ENCODE measurements around the gene PCDHB5. TPM values are rescaled to one million over a fixed set of nuclear protein-coding genes. Genes with fewer than 3 reads are reported as not detected.
"Not testable (repeated sequence)": the region's sequence is repeated elsewhere in the genome, so short reads cannot be mapped to it uniquely, and the experiment has no call there.

The PCDHB5 gene
- total RNA-seq, 1 donor, result 0.45 TPM

- H3K4me3 ChIP-seq (ENCODE audit: low read depth, low read length), result no peak within 1 kb of the TSS
- peak; percentile 25 for DNase-seq (ENCODE audit: low read depth)
- TF ChIP-seq CTCF (IDR thresholded peaks at IDR 0.05; ENCODE audit: insufficient read depth, low read length), result peak; percentile 40
Measured at GRCh38 chr5:141172381-141173204, 37.6 kb downstream of the PCDHB5 start, which contains the start of gene PCDHB7. PCDHB7 (plus strand) TSS chr5:141172644; CDS start chr5:141172836, 192 bp downstream.

GRCh38 chr5:141174291-141175104 is 39.5 kb downstream of the PCDHB5 start:
- H3K4me3 ChIP-seq (ENCODE audit: low read depth, low read length); DNase-seq (ENCODE audit: low read depth): not testable (repeated sequence)

- DNase-seq (ENCODE audit: low read depth), result no peak
- no peak overlapping the region for H3K4me3 ChIP-seq (ENCODE audit: low read depth, low read length)
- TF ChIP-seq CTCF (IDR thresholded peaks at IDR 0.05; ENCODE audit: insufficient read depth, low read length), result no peak
Measured at GRCh38 chr5:141175933-141176332, 40.9 kb downstream of the PCDHB5 start.

GRCh38 chr5:141177577-141178191 is 42.7 kb downstream of the PCDHB5 start, which contains the start of gene PCDHB8:
PCDHB8 (plus strand) TSS chr5:141177790; CDS start chr5:141178035, 245 bp downstream.
- DNase-seq (ENCODE audit: low read depth); H3K4me3 ChIP-seq (ENCODE audit: low read depth, low read length): not testable (repeated sequence)

GRCh38 chr5:141179371-141179770 is 44.4 kb downstream of the PCDHB5 start:
- H3K4me3 ChIP-seq (ENCODE audit: low read depth, low read length); DNase-seq (ENCODE audit: low read depth): not testable (repeated sequence)

- not testable (repeated sequence) for DNase-seq (ENCODE audit: low read depth); H3K4me3 ChIP-seq (ENCODE audit: low read depth, low read length)
Measured at GRCh38 chr5:141179876-141180275, 44.9 kb downstream of the PCDHB5 start.

- TF ChIP-seq CTCF (IDR thresholded peaks at IDR 0.05; ENCODE audit: insufficient read depth, low read length), result no peak
- no peak for DNase-seq (ENCODE audit: low read depth)
- no peak overlapping the region for H3K4me3 ChIP-seq (ENCODE audit: low read depth, low read length)
Measured at GRCh38 chr5:141180313-141180712, 45.3 kb downstream of the PCDHB5 start.

GRCh38 chr5:141182248-141182647 is 47.2 kb downstream of the PCDHB5 start, which contains the start of gene PCDHB16:
PCDHB16 (plus strand) TSS chr5:141182387; CDS start chr5:141182560, 173 bp downstream.
- peak; percentile 20 for TF ChIP-seq CTCF (IDR thresholded peaks at IDR 0.05; ENCODE audit: insufficient read depth, low read length)
- H3K4me3 ChIP-seq (ENCODE audit: low read depth, low read length), result peak within 1 kb of the TSS; percentile 9
- peak; percentile 24 for DNase-seq (ENCODE audit: low read depth)

GRCh38 chr5:141184117-141184855 is 49.3 kb downstream of the PCDHB5 start:
- not testable (repeated sequence) for H3K4me3 ChIP-seq (ENCODE audit: low read depth, low read length); DNase-seq (ENCODE audit: low read depth)

All from fibroblast of the aortic adventitia (primary cell).